Neural cell (in vitro differentiated cells): ENCODE results near the gene STAT5B. TPM values are rescaled to one million over a fixed set of nuclear protein-coding genes. Genes with fewer than 3 reads are reported as not detected.

Experiments
- H2AFZ ChIP-seq: fragments of 200-600, 300-800 bp; sonication (generic), shearing (Covaris generic); 2 replicates; pipeline ENCODE4 v1.6.0; 2014; ENCODE audit warnings: low read depth, mild to moderate bottlenecking, antibody characterized with exemption, low read length, moderate library complexity
- H3F3A ChIP-seq: fragments of 200-600 bp; shearing (Covaris generic); 2 replicates; pipeline ENCODE4 v1.6.1; 2016; ENCODE audit warnings: mild to moderate bottlenecking, moderate library complexity, mixed read lengths, antibody characterized with exemption, low read length; ENCODE audit not compliant: insufficient read depth, poor library complexity, severe bottlenecking
- H3K27ac ChIP-seq: fragments of 200-600, 300-800 bp; sonication (generic), shearing (Covaris generic); 2 replicates; pipeline ENCODE4 v1.5.1; 2014; ENCODE audit warnings: mild to moderate bottlenecking, low read length, moderate library complexity
- H3K27me3 ChIP-seq: fragments of 300-800, 200-600 bp; sonication (generic), shearing (Covaris generic); 2 replicates; pipeline ENCODE4 v1.6.0; 2014; ENCODE audit warnings: mild to moderate bottlenecking, low read depth, low read length, moderate library complexity; ENCODE audit not compliant: insufficient read depth
- H3K36me3 ChIP-seq: fragments of 300-800, 200-600 bp; sonication (generic), shearing (Covaris generic); 2 replicates; pipeline ENCODE4 v1.5.1; 2014; ENCODE audit warnings: mild to moderate bottlenecking, antibody characterized with exemption, low read length, moderate library complexity; ENCODE audit not compliant: insufficient read depth
- H3K4me2 ChIP-seq: fragments of 300-800, 200-600 bp; sonication (generic), shearing (Covaris generic); 2 replicates; pipeline ENCODE4 v1.6.0; 2014; ENCODE audit warnings: mild to moderate bottlenecking, low read length
- H3K4me3 ChIP-seq: fragments of 300-800, 200-600 bp; sonication (generic), shearing (Covaris generic); 2 replicates; pipeline ENCODE4 v1.5.1; 2014; ENCODE audit warnings: mild to moderate bottlenecking, low read length, moderate library complexity
- H3K79me2 ChIP-seq: fragments of 200-600 bp; shearing (Covaris generic); replicated peaks from 2 replicates; pipeline ENCODE4 v1.6.0; 2014; ENCODE audit warnings: mild to moderate bottlenecking, low read length, moderate library complexity; ENCODE audit not compliant: insufficient read depth
- H3K9ac ChIP-seq: fragments of 300-800, 200-600 bp; sonication (generic), shearing (Covaris generic); 2 replicates; pipeline ENCODE4 v1.6.1; 2016; ENCODE audit warnings: mild to moderate bottlenecking, low read length, mixed read lengths
- H3K9me2 ChIP-seq: fragments of 200-600 bp; shearing (Covaris generic); 2 replicates; pipeline ENCODE4 v1.6.1; 2016; ENCODE audit warnings: mild to moderate bottlenecking, low read length, mixed read lengths; ENCODE audit not compliant: insufficient read depth
- H3K9me3 ChIP-seq: fragments of 200-600, 300-800 bp; sonication (generic), shearing (Covaris generic); 2 replicates; pipeline ENCODE4 v1.6.1; 2016; ENCODE audit warnings: mild to moderate bottlenecking, mixed run types, low read length, moderate library complexity, mixed read lengths
- H4K20me1 ChIP-seq: fragments of 200-600 bp; shearing (Covaris generic); 2 replicates; pipeline ENCODE4 v1.6.1; 2016; ENCODE audit warnings: mild to moderate bottlenecking, mixed run types; ENCODE audit not compliant: insufficient read depth
- CTCF ChIP-seq: fragments of 450-650 bp; IDR thresholded peaks from 2 replicates; pipeline ENCODE4 v1.5.1; 2014; ENCODE audit warnings: antibody characterized with exemption, mild to moderate bottlenecking, moderate library complexity; ENCODE audit not compliant: poor library complexity, severe bottlenecking
- EP300 ChIP-seq: fragments of 450-650 bp; conservative IDR thresholded peaks from 2 replicates; pipeline ENCODE4 v1.6.1; 2014; ENCODE audit warnings: antibody characterized with exemption, mild to moderate bottlenecking, moderate library complexity; ENCODE audit not compliant: poor library complexity, severe bottlenecking
- EZH2 ChIP-seq: fragments of 200-600, 300-800 bp; shearing (Covaris generic), sonication (generic); IDR thresholded peaks from 2 replicates; pipeline ENCODE4 v1.6.1; 2014; ENCODE audit warnings: antibody characterized with exemption, low read length, borderline replicate concordance, mild to moderate bottlenecking; ENCODE audit not compliant: insufficient read depth, poor library complexity, severe bottlenecking
- MXI1 ChIP-seq: fragments of 450-650 bp; conservative IDR thresholded peaks from 2 replicates; pipeline ENCODE4 v1.6.1; 2014; ENCODE audit warnings: antibody characterized with exemption, mild to moderate bottlenecking; ENCODE audit not compliant: poor library complexity, severe bottlenecking
- POLR2AphosphoS5 ChIP-seq: IDR thresholded peaks from 2 replicates; pipeline ENCODE4 v1.6.1; 2012
- RAD21 ChIP-seq: fragments of 450-650 bp; conservative IDR thresholded peaks from 2 replicates; pipeline ENCODE4 v1.6.1; 2014; ENCODE audit warnings: antibody characterized with exemption, mild to moderate bottlenecking, moderate library complexity
- REST ChIP-seq: IDR thresholded peaks from 2 replicates; pipeline ENCODE4 v1.6.1; 2012; ENCODE audit warnings: borderline replicate concordance
- SMC3 ChIP-seq: fragments of 450-650 bp; conservative IDR thresholded peaks from 2 replicates; pipeline ENCODE4 v1.6.1; 2014; ENCODE audit warnings: antibody characterized with exemption, mild to moderate bottlenecking, moderate library complexity; ENCODE audit not compliant: poor library complexity
- TAF1 ChIP-seq: IDR thresholded peaks from 2 replicates; pipeline ENCODE4 v1.6.1; 2012; ENCODE audit warnings: low read depth
- polyA plus RNA-seq: library from polyadenylated mRNA; depleted of rRNA; stranded (reverse); fragments of >200 nt; gene quantifications from 2 replicates; pipeline ENCODE4 v1.2.3, GENCODE V29; 2014

STAT5B gene
- polyA plus RNA-seq, 1 donor from 2014 or later, result 47.4 TPM

GRCh38 chr17:42163696-42164407, 112.3 kb downstream of the STAT5B start:
- no peaks in the 10 kb centered on the region for H3F3A ChIP-seq
- H3K4me2 ChIP-seq, result no peak overlapping the region
- no peaks in the 10 kb centered on the region for H4K20me1 ChIP-seq
- no peak overlapping the region for H2AFZ ChIP-seq
- H3K4me3 ChIP-seq, result no peak overlapping the region
- H3K9me3 ChIP-seq, result no peaks in the 10 kb centered on the region
- no peak for TF ChIP-seq EZH2
- no peak for TF ChIP-seq RAD21
- TF ChIP-seq EP300, result no peak
- no peak for TF ChIP-seq REST
- no peak for TF ChIP-seq TAF1
- no peak for TF ChIP-seq CTCF
- no peak for TF ChIP-seq POLR2AphosphoS5
- TF ChIP-seq MXI1, result no peak
- TF ChIP-seq SMC3, result no peak
- no peak overlapping the region for H3K27ac ChIP-seq
- no peaks in the 10 kb centered on the region for H3K9me2 ChIP-seq
- no peak overlapping the region for H3K9ac ChIP-seq
- H3K27me3 ChIP-seq, result no peaks in the 10 kb centered on the region
- no peaks in the 10 kb centered on the region for H3K79me2 ChIP-seq
- H3K36me3 ChIP-seq, result no peaks in the 10 kb centered on the region

GRCh38 chr17:42163113-42163512, 113.1 kb downstream of the STAT5B start:
- no peak overlapping the region for H3K27ac ChIP-seq
- TF ChIP-seq POLR2AphosphoS5 (no peak), EZH2 (no peak), CTCF (no peak), REST (no peak), SMC3 (no peak), EP300 (no peak), TAF1 (no peak), MXI1 (no peak), RAD21 (no peak)
- H4K20me1 ChIP-seq, result no peaks in the 10 kb centered on the region
- H3F3A ChIP-seq, result no peaks in the 10 kb centered on the region
- no peaks in the 10 kb centered on the region for H3K9me3 ChIP-seq
- no peaks in the 10 kb centered on the region for H3K79me2 ChIP-seq
- H3K36me3 ChIP-seq, result no peaks in the 10 kb centered on the region
- no peaks in the 10 kb centered on the region for H3K9me2 ChIP-seq
- no peak overlapping the region for H3K4me3 ChIP-seq
- no peak overlapping the region for H2AFZ ChIP-seq
- no peaks in the 10 kb centered on the region for H3K27me3 ChIP-seq
- H3K9ac ChIP-seq, result no peak overlapping the region
- H3K4me2 ChIP-seq, result no peak overlapping the region
